Spleen (tissue), 7 donors: ENCODE results near the gene CCDC88C.

Experiments
- CTCF ChIP-seq, 11 experiments: fragments of 200-600 bp in 7 of 11; fragments of 450-650 bp in 4 of 11; sonication (generic) in 4 of 11; IDR thresholded peaks in 8 of 11; conservative IDR thresholded peaks in 3 of 11; 1 replicate in 7 of 11; 2 replicates in 4 of 11; pipeline versions ENCODE4 v1.4.0 to v1.8.0; 2016 to 2021; ENCODE audit warnings: antibody characterized with exemption in 11 of 11, inconsistent platforms in 4 of 11, mild to moderate bottlenecking in 1 of 11
- POLR2AphosphoS5 ChIP-seq, 3 donors: sonication (generic); formaldehyde crosslinking; IDR thresholded peaks; one replicate each; pipeline ENCODE4 v1.5.1; 2017; ENCODE audit warnings: antibody characterized with exemption in 3 of 3
- donor health status: DM: no; HTN: no; CAD: no; lungs with moderate emphysema.
- donor health status: DM: no; HTN: no; CAD: no.
- donor health status: DM: no; HTN: no; CAD: no.

GRCh38 chr14:91368776-91369416 is 48.7 kb downstream of the CCDC88C start:
- TF ChIP-seq CTCF (IDR thresholded peaks at IDR 0.05 in 8 of 11, conservative IDR thresholded peaks at IDR 0.05 in 3 of 11) (no peak), POLR2AphosphoS5 (IDR thresholded peaks at IDR 0.05) (no peak)
